ENCODE results near the gene HNRNPD.
"Not testable (repeated sequence)": the region's sequence is repeated elsewhere in the genome, so short reads cannot be mapped to it uniquely, and the experiment has no call there.

The HNRNPD gene, protein sequence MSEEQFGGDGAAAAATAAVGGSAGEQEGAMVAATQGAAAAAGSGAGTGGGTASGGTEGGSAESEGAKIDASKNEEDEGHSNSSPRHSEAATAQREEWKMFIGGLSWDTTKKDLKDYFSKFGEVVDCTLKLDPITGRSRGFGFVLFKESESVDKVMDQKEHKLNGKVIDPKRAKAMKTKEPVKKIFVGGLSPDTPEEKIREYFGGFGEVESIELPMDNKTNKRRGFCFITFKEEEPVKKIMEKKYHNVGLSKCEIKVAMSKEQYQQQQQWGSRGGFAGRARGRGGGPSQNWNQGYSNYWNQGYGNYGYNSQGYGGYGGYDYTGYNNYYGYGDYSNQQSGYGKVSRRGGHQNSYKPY

DNA sequence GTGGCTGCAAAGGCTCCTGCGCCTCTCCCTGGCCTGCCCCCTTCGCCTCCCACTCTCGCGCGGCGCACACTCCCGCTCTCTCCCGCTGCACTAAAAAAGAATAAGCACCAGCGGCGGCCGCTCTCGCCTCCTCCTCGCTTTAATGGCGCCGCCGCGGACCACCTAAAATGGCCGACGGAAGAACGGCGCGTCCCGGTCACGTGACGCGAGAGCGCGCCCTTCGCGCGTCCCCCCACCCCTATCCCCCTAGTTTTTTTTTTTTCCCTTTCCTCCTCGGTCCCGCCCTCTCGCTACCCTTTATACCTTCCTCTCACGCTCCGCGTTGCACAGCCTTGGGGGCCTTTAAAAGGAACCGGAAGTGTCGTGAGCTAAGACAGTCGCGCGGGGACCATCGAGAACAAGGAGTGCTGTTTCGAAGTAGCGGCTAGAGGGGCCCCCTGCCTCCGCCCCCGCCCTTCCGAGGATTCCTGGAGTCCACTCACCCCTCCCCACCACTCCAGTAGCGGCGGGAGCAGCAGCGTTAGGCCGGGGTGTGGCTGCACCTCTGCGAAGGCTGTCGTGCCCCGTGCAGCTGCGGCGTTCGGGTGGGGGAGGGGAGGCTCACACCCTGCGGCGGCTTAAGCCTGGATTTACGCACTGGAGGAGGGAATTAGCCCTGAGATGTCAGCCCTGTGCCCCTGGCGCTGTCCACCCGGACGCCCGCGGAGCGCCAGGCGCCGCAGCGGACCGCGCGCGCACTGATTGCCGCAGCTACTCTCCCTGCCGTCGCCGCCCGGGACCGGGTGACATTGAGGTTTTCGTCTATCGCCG, at the start of gene HNRNPD:
TSS of gene HNRNPD (minus strand) at position 176 of the 810 bp plus-strand sequence. CDS start 313 bp downstream, outside the sequence.
- DNase-seq, result peak; percentile 97

GRCh38 chr4:82422616-82423015, 48.8 kb upstream of the HNRNPD start:
- no peak for DNase-seq

GRCh38 chr4:82421796-82422560, 48.2 kb upstream of the HNRNPD start:
- DNase-seq, result no peak

GRCh38 chr4:82419451-82419850, 45.7 kb upstream of the HNRNPD start:
- DNase-seq, result no peak

DNA sequence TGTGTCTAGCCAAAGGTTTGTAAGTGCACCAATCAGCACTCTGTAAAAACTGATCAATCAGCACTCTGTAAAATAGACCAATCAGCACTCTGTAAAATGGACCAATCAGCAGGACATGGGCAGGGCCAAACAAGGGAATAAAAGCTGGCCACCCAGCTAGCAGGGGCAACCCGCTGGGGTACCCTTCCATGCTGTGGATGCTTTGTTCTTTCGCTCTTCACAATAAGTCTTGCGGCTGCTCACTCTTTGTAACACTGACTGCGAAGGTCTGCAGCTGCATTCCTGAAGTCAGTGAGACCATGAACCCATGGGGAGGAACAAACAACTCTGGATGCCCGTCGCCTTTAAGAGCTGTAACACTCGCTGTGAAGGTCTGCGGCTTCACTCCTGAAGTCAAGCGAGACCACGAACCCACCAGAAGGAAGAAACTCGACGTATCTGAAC, 42.2 kb upstream of the HNRNPD start:
- DNase-seq, result no peak

DNA sequence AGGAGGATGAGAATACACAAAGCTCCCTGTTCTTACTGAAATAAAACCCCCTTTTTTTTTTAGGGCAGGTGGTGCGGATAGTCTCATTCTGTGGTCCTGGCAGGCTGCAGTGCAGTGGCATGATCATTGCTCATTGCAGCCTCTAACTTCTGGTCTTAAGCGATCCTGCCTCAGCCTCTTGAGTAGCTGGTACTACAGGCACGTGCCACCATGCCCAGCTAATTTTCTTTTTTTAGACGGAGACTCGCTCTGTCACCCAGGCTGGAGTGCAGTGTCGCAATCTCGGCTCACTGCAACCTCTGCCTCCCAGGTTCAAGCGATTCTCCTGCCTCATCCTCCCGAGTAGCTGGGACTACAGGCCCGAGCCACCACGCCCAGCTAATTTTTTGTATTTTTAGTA, 41.3 kb upstream of the HNRNPD start:
- not testable (repeated sequence) for DNase-seq

DNA sequence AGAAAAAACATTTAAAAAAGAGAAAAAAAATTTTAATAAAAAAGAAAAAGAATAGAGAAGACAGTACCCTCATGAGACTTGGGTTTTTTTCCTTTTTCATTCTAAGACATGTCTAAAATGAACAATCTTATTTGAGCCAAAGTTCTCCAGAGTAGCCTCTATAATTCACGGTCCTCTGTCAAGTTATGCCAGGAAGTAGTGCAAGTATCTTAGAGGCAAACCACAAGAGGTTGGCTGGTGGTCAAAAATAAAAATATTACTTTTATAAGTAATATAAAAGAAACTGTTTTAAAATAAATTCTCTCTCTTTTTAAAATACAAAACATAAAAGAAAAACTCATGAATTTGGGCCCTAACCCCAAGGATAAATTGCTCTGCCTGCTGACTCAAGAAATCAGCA, 29.9 kb upstream of the HNRNPD start:
- no peak for DNase-seq

GRCh38 chr4:82402196-82402775, 28.5 kb upstream of the HNRNPD start:
- DNase-seq, result no peak

DNA sequence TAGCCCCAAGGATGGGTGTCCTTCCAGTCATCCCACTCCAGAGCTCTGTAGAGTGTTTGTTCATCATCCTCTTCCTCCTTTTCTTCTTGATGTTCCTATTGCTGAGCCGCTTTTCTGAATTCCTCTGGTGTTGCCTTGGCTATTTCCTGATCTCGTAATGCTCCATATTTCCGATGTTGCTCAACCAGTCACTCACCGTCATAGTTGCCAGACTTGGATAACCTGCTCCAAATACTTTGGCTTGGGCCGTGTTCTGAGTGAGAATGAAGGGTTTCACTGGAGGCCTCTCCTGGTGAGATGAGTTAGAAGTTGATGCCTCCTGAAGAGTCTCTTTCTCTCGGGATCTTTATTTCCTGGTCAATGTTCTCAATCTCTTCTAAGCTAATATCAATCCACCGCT, 27.8 kb upstream of the HNRNPD start:
- no peak for DNase-seq

DNA sequence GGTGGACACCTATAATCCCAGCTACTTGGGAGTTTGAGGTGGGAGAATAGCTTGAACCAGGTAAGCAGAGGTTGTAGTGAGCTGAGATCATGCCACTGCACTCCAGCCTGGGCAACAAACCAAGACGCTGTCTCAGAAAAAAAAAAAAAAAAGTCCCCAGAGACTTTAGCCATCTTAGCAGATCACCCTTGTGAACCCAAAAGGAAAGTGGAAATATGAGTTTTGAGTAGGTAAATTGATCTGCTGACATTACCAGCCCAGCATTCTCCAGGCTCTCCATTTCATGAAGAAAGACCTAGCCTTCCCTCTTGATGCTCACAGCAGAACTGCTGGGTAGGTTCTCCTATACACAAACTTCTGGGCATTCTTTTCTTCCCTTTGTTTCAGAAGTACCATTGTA, 24.5 kb upstream of the HNRNPD start:
- DNase-seq, result no peak

GRCh38 chr4:82397527-82397926, 23.7 kb upstream of the HNRNPD start:
- DNase-seq, result no peak

GRCh38 chr4:82394896-82395295, 21.1 kb upstream of the HNRNPD start:
- DNase-seq, result no peak

- not testable (repeated sequence) for DNase-seq
Measured at GRCh38 chr4:82390061-82390460, 16.3 kb upstream of the HNRNPD start.

- DNase-seq, result no peak
Measured at GRCh38 chr4:82388405-82388804, 14.6 kb upstream of the HNRNPD start.

DNA sequence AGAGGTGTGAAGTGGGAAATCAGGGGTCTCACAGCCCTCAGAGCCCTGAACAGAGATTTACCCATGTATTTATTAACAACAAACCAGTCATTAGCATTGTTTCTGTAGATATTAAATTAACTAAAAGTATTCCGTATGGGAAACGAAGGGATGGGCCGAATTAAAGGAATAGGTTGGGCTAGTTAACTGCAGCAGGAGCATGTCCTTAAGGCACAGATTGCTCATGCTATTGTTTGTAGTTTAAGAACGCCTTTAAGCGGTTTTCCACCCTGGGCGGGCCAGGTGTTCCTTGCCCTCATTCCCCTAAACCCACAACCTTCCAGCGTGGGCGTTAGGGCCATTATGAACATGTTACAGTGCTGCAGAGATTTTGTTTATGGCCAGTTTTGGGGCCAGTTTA, 12.5 kb upstream of the HNRNPD start:
- DNase-seq, result not testable (repeated sequence)

GRCh38 chr4:82382751-82383150, 9.0 kb upstream of the HNRNPD start:
- DNase-seq, result no peak

DNA sequence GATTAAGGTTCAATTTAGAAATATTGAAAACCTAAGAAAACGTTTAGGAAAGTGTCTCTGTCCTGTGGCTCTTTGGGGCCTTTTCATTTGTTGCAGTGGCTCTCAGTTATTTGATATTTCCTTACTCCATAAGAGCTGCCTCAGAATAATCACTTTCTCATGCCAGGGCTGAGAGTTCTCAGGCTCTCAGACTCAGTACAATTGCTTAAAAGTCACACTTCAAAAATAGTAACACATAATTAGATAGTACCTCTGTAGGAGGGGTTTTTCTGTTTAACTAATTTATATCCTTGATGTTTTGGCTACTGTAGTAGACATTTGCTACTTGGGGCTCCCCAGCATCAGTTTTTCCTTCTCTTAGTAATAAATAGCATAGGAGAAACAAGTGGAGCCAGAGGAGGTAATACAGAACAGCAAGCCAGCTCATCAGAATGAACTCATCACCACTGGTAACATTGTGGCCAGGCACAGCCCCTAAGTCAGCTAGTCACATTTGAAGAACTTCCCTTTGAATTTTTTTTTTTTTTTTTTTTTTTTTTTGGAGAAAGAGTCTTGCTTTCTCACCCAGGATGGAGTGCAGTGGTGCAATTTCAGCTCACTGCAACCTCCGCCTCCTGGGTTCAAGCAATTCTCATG, 8.0 kb upstream of the HNRNPD start:
- peak; percentile 25 for DNase-seq

GRCh38 chr4:82381235-82381634, 7.4 kb upstream of the HNRNPD start:
- DNase-seq, result no peak

- no peak for DNase-seq
Measured at GRCh38 chr4:82380831-82381230, 7.0 kb upstream of the HNRNPD start.

GRCh38 chr4:82380344-82380743, 6.6 kb upstream of the HNRNPD start:
- no peak for DNase-seq

- no peak for DNase-seq
Measured at GRCh38 chr4:82376109-82376508, 2.3 kb upstream of the HNRNPD start.

DNA sequence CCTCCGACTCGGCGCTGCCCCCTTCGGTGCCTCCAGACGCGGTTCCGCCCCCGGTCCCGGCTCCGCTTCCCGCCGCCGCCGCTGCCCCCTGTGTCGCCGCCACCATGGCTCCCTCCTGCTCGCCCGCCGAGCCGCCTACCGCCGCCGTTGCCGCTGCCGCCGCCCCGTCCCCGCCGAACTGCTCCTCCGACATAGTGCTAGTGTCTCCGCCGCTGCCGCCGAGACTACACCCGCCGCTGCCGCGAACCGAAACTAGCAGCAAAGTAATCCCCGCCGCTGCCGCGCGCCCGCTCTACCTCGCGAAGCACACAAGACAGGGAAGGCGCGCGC, 340 bp downstream of the HNRNPD start:
- DNase-seq, result no peak
